ENCODE results near the gene QRFPR.
"Not testable (repeated sequence)": the region's sequence is repeated elsewhere in the genome, so short reads cannot be mapped to it uniquely, and the experiment has no call there.

QRFPR gene

DNA sequence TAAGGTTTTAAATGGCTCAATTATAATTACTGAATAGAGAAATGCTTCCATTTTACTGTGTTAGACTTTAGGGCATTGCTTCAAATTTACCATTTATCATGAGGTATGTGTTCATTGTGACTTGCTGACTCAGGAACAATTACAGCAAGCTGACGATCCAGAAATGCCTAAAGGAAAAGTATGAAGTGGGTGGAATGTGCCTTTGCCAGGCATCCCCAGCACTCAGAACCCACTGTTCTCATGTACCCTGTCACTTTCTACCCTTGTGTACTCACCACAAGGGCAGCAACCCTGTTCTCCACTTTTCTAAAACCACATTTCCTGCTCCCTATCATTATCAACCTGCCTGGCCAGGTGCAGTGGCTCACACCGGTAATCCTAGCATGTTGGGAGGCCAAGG, 41.5 kb downstream of the QRFPR start:
- no peak for DNase-seq

DNA sequence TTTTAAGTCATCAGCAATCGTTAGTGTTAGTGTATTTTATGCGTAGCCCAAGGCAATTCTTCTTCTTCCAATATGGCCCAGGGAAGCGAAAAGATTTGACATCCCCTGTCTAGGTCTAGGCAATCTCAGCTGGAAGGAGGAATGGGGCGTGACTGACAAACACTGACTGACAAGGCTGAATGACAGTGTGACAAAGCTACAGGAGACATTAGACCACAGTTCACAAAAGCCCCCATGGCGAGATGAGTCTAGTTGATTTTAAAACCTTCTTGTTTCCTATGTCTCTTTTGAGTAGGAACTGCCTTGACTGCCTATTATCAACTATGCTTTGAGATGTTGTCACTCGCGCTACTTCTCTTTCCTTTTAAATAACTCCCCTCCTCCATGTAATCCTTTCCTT, 42.3 kb downstream of the QRFPR start:
- DNase-seq, result no peak

DNA sequence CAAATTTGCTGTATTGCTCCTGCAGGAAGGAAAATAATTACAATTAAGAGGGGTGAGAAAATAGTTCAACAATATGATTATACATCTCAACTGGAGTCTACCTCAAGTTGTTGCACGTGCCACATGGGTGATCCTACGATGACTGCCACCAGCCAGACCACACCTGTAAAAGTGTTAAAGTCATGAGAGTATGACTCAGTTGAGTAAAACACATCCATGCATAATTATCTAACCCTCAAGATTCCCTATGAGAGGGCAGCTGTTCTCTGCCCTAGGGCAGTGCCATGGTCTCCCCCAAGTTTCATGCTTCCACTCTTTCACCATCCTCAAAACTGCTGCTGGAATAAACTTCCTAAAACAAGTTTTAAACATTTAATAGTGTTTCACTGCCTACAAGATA, 44.1 kb downstream of the QRFPR start:
- DNase-seq, result no peak

DNA sequence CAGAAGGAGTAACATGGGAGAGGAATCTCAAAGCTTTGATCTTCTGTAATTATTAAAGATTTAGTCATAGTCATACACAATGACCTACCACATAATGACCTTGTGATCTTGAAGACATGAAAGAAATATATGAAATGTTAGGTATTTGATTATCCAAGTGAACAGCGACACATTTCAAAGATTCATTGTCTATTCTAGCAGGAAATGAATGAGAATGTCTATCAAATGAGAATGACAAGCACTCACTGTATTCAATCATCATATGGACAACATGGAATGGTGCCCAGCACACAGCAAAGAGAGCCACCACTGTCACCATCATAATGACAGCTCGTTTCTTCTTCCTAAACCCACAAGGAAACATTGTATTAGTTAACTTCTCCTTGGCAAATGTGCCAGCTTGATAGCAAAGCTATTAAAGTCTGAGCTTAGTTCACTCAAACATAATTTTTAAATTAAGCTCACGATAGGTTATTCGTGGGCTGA, 50.6 kb downstream of the QRFPR start:
- no peak for DNase-seq

DNA sequence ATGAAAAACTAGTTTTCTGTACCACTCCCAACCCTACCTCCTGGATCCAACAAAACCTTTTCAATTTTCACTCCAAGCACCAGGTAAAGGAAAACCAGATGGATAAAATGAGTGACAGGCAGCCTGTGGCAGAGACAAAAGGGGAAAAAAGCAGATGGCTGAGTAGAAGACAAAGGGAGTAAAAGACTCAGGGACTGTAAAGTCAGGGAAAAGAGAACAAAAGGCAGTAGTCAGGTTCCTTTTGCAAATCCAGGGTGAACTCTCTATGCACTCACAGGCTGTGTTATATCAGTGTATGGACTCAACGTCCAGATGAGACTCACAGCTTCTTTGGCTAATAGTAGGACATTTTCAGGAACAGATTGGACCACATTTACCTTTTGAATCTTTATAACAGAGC, 54.2 kb downstream of the QRFPR start:
- DNase-seq, result no peak

DNA sequence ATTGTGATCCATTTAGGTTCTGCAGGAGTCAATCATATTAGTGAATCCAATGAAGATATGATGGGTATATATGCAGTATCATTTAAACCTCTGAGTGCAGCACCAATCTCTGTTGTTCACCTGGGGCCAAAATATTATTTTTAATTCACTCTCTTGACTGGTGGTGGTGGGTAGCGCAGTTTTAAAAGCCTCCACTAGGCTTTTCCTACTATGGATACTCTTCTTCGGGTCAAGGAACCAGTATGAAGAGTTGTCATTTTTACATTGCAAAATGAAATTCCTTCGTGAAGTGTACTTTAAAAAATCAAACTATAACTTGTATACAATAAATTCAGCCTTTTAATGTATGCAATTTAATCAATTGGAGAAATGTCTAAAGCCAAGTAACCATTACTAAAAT, 56.5 kb downstream of the QRFPR start:
- DNase-seq, result no peak

DNA sequence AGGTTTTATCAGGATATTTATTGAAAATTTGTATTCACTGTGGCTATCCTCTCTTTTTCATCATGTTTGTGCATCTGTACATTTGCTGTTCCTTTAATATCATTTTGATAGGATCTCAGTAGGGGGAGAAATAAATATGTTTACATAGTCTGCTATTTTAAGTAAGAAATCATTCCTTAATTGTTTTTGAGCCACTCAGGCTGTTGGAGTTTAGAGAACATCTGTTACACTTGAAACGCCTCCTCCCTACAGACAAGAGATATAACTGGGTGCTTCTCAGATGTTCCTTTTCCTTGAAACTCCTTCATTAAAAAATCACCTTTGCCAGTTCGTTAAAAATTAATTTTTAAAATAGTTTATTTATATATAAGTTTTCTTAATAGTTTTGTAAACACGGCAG, 59.4 kb downstream of the QRFPR start:
- no peak for DNase-seq

DNA sequence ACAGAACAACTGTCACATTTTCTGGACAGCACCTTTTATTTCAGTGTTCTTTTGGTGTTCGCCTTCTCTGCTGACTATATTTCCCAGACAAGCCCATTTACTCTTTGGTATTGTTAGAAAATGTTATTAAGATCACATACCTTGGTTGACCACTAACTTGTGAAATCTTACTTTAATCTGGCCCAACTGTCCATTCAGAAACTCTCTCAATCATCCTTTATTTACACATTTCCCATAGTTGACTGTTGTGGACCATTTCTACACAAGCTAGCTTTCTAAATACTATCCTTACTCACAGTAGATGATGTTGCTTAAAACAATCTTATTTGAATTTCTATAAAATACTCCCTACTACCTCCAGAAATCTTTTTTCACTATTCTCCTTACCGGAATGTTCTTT, 64.7 kb downstream of the QRFPR start:
- no peak for DNase-seq

DNA sequence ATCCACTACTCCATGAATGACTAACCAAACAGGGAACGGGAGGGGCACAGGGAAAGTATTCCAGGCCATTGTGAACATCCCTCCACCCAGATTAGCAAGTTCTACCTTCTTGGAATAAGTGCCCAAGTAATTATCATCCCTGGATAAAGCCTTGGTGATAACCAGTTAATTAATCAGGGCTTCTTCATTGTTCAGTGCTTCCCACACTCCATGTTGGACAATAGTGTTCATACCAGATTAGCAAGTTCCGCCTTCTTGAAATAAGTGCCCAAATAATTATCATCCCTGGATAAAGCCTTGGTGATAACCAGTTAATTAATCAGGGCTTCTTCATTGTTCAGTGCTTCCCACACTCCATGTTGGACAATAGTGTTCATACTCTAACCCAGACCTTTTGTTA, 67.4 kb downstream of the QRFPR start:
- DNase-seq, result not testable (repeated sequence)

DNA sequence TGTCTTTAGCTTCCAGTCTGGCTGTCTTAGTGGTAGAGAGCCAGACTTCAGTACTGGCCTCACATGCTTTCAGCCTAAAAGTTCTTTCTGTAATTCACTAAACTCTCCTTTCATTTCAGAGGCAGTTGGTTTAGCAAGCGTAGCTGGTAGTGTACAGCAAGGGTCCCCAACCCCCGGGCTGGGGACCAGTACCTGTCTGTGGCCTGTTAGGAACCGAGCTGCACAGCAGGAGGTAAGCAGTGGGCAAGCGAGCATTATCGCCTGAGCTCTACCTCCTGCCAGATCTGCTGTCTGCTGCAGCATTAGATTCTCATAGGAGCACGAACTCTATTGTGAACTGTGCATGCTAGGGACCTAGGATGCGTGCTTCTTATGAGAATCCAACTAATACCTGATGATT, 72.0 kb downstream of the QRFPR start:
- DNase-seq, result no peak

DNA sequence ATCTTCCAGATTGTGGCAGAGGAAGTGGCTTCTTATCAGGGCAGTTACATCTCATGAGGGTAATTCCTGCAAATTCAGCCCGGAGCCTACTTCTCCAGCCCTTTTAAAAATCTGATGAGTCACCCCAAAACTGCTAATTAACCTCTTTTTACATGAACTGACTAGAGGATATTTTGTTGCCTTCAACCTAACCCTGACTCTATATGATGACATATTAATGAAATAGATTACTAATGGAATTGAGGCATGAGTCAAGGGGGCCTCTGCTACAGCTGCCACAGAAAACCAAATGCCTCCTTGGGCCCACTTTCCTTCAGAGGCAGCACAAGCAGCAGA, 72.5 kb downstream of the QRFPR start:
- DNase-seq, result no peak

DNA sequence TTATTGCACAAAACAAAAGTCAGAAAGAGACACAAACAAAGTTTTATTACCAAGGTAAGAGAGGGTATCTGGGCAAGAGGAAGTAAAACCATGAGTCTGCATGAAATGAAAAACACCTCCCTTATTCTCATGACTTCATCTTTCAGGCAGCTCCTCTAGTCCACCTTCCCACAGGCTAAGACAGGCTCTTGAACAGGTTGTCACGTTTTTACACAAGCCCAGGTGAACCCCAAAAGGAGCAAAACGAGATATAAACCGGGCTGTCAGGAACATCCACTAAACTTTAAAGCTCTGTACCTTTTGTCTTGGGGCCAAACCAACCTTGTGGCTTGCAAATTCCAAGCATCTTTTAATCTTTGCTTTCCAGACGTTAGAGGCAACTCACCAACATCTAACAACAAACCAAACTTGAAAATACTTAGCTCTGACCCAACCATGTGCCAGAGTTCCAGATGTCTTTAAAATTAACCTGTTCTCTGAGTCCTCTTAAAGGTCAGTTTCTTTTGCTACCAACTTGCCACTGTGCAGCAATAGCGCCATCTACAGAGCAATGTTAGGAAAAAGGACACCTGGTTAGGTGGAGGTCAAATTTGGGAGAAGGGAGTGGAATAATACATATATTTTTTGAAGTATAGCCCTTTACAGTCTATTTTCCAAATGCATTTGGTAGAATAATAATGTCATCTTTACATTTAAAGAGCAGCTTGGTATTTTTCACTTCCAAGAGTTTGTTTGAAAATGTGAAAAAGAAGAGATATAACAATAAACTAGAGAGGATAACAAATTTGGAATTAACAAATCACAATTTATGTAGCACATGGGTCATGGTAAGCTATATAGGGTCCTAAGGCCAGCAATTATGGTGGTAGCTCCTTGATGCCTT, 73.1 kb downstream of the QRFPR start:
- DNase-seq, result no peak

DNA sequence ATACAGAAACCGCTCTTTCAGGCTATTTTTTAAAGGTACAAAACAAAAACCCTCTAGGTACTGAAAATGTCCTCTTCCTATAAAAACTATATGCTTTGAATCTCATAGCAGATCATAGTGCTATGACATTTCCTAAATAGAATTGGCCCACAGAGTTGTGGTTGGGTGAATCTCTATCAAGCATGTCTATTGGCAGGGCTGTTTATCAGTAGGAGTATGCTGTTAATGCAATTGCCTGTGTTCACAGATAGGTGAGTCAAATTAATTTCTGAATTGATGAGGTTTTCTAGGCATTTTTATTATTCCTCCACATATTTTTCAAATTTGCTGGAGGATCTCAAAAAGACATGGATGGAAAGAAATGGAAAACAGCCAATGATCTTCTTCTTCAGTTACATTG, 73.9 kb downstream of the QRFPR start:
- DNase-seq, result no peak

DNA sequence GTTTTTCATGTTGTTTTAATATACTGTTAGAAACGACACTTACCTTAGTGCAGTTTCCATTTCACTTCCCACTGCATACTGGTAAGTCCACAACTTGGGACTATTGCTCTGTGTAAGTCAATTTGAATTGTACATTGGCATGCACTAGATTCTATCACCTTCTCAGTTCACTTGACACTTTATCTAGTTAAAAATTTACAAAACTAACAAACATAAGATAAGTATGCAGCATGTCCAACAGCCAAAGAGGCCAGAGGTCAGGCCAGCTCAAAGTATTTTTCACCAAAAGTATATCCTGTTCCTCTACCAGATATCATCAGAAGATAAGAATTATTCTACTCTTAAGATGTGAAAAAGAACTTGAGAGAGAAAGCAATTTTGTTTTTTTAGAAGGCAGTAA, 75.9 kb downstream of the QRFPR start:
- no peak for DNase-seq

DNA sequence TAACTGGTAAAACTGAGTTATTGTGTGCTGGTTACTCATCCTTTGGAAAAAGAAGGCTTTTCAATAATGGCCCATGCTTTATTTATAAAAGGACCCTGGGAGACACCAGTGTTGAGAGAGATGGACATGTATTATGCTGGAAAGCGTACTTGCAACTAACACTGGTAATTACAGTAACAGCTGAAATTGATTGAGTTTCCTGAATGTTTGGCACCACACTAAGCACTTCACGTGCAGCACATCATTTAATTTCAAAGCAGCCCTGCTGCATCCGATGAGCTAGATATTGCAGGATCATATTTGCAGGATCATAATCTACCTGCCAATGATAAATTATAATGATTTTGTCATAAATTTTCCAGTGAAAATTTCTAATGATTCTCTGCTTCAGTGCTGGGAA, 81.5 kb downstream of the QRFPR start:
- no peak for DNase-seq

DNA sequence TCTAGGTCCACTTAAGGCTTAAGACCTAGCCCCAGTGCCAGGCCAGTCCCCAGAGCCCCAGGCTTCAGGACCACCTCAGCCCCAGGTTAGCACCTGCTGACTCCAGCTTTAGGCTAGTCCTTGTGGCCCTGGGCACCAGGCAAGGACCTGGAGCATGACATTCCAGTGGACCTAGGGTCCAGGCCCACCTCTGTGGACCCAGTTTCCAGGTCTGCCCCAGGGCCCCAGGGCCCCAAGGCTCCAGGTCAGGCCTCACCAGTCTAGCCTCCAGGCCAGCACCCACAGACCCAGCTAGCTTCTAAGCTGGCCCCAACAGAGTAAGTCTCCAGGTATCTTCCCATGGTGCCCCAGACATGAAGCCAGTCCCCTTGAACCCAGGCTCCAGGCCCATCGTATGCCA, 97.5 kb downstream of the QRFPR start:
- DNase-seq, result no peak

DNA sequence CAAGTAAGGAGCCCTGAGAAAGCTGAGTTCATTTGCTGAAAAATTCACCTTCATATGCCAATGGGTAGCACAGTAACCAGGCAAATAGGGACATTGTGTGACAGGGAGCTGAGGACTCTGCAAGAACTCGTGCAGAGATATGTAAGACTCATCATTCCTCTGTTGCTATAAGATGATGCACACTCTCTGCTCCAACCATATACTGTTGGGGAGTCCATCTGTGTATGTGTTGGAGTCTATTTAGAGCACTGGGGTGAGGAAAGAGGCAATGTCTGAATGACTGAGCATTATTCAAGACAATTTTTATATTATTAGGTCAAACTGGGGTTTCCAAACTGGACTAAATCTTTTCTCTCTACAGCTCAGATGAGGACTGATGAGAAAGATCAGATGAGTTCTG, 100.4 kb downstream of the QRFPR start:
- DNase-seq, result no peak

DNA sequence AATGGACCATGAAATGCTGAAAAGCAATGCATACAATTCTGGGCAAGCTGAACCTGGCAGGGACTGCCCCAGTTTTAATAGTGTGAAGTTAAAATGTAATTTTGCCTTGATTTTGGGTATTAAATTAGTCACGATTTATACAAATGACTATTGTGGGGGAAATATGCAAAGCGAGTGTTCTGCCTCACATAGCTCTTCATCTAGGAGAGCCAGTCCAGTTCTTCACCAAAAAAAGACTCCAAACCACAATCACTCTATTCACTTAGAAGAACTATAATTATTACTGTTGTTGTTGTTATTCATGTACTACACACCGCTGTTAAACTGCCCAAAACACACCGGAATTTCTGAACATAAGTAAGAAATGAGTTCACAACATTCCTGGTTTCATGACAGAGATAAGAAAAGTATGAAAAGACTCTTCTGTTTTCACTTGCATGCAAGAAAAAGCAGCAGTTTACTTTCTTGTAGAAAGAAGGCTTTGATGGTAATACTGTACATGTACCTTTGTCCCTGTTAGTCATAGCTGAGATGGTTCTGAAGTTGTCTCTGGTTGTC, 101.9 kb downstream of the QRFPR start:
- no peak for DNase-seq

Measured in amniotic stem cell (primary cell).